GM12878 (cell line): ENCODE data around the gene SLC35G6. TPM values are rescaled to one million over a fixed set of nuclear protein-coding genes. Genes with fewer than 3 reads are reported as not detected.

ENCODE experiments used
- ATAC-seq: fragments of 200-7000 bp; cut with Tn5 transposase; 3 replicates; pipeline ENCODE4 v1.9.1; 2020; ENCODE audit warnings: mild to moderate bottlenecking, moderate library complexity
- BruUV-seq: library from RNA; stranded (reverse); fragments of 400-500 nt; replicated peaks from 2 replicates; lab custom pipeline; 2021; lab: Mats Ljungman, UMichigan
- CTCF ChIA-PET: fragments of 300-600 bp; sonication (Branson Sonifier 250); formaldehyde crosslinking; extraction: SDS; loops from one replicate; lab custom pipeline; 2021; ENCODE audit warnings: inconsistent platforms; lab: Yijun Ruan, JAX
- POLR2A ChIA-PET: fragments of 350-600 bp; formaldehyde crosslinking; extraction: SDS; loops from one replicate; lab custom pipeline; 2021; ENCODE audit warnings: inconsistent platforms; lab: Charles Lee
- RAD21 ChIA-PET: fragments of 300-600 bp; sonication (Branson Sonifier 250); formaldehyde crosslinking; loops from one replicate; lab custom pipeline; 2023; ENCODE audit warnings: antibody characterized with exemption; ENCODE audit not compliant: unreplicated experiment; lab: Charles Lee
- SMC1A ChIA-PET: fragments of 300-600 bp; sonication (Branson Sonifier 250); formaldehyde crosslinking; loops from one replicate; lab custom pipeline; 2023; ENCODE audit not compliant: unreplicated experiment, uncharacterized antibody; lab: Charles Lee
- DNase-seq: peaks from one replicate; pipeline ENCODE4 v3.0.0-alpha.2; 2011; ENCODE audit warnings: low read depth, low spot score
- FAIRE-seq: peaks from 3 replicates; lab custom pipeline; 2011; peaks lifted over from hg19 to GRCh38; lab: Jason Lieb, UNC
- H2AFZ ChIP-seq: 2 replicates; pipeline ENCODE4 v1.6.0; 2011; ENCODE audit warnings: low read depth, low read length, control low read depth; ENCODE audit not compliant: control insufficient read depth
- H3K27ac ChIP-seq: 2 replicates; pipeline ENCODE4 v1.5.1; 2011; ENCODE audit warnings: control low read depth; ENCODE audit not compliant: control insufficient read depth, insufficient read depth
- H3K27me3 ChIP-seq, 2 experiments: replicated peaks in 1 of 2; 2 replicates each; pipeline versions ENCODE4 v1.6.0 to v1.6.1; 2011; ENCODE audit warnings: low read length in 1 of 2; ENCODE audit not compliant: control insufficient read depth in 2 of 2, insufficient read depth in 2 of 2
- H3K36me3 ChIP-seq, 2 experiments: 2 replicates each; pipeline ENCODE4 v1.5.1; 2011; ENCODE audit warnings: low read length in 1 of 2; ENCODE audit not compliant: control insufficient read depth in 2 of 2, insufficient read depth in 2 of 2
- H3K4me1 ChIP-seq: 2 replicates; pipeline ENCODE4 v1.6.1; 2011; ENCODE audit warnings: mild to moderate bottlenecking, low read length, moderate library complexity, mixed read lengths; ENCODE audit not compliant: control insufficient read depth, insufficient read depth
- H3K4me2 ChIP-seq: 2 replicates; pipeline ENCODE4 v1.6.0; 2011; ENCODE audit warnings: control low read depth; ENCODE audit not compliant: control insufficient read depth, insufficient read depth
- H3K4me3 ChIP-seq: fragments of 200-600 bp; sonication (generic); 2 replicates; pipeline ENCODE4 v1.5.1; 2016
- H3K79me2 ChIP-seq: 2 replicates; pipeline ENCODE4 v1.6.0; 2011; ENCODE audit warnings: low read length; ENCODE audit not compliant: control insufficient read depth, insufficient read depth
- H3K9ac ChIP-seq: 2 replicates; pipeline ENCODE4 v1.8.0; 2011; ENCODE audit warnings: low read length, control low read depth, mixed read lengths; ENCODE audit not compliant: control insufficient read depth, insufficient read depth
- H3K9me3 ChIP-seq: replicated peaks from 3 replicates; pipeline ENCODE4 v1.5.1; 2011; ENCODE audit warnings: mild to moderate bottlenecking, low read length; ENCODE audit not compliant: control insufficient read depth, insufficient read depth
- H4K20me1 ChIP-seq: 2 replicates; pipeline ENCODE4 v1.6.0; 2011; ENCODE audit not compliant: control insufficient read depth, insufficient read depth
- BACH1 ChIP-seq: fragments of 450-650 bp; IDR thresholded peaks from 2 replicates; pipeline ENCODE4 v1.6.1; 2017; ENCODE audit warnings: mild to moderate bottlenecking, borderline replicate concordance
- CHD4 ChIP-seq: fragments of 200-600 bp; sonication (generic); IDR thresholded peaks from 2 replicates; pipeline ENCODE4 v1.6.1; 2016; ENCODE audit warnings: mild to moderate bottlenecking
- ESRRA ChIP-seq: IDR thresholded peaks from 2 replicates; pipeline ENCODE4 v1.6.1; 2012; ENCODE audit warnings: mild to moderate bottlenecking, low read length, improper control_type of control experiment
- FOS ChIP-seq: IDR thresholded peaks from 3 replicates; pipeline ENCODE4 v1.6.1; 2011; ENCODE audit warnings: borderline replicate concordance; ENCODE audit not compliant: insufficient read length; ENCODE audit errors: extremely low read depth
- HSF1 ChIP-seq: fragments of 150-350 bp; IDR thresholded peaks from 2 replicates; pipeline ENCODE4 v1.6.1; 2014; ENCODE audit warnings: mild to moderate bottlenecking, low read depth, low read length
- MEF2A ChIP-seq: IDR thresholded peaks from 2 replicates; pipeline ENCODE4 v1.6.1; 2011; ENCODE audit warnings: low read depth, mild to moderate bottlenecking, low read length, moderate library complexity; ENCODE audit not compliant: insufficient read depth
- NR2C1 ChIP-seq: fragments of 450-650 bp; IDR thresholded peaks from 2 replicates; pipeline ENCODE4 v1.6.1; 2017; ENCODE audit warnings: antibody characterized with exemption, mild to moderate bottlenecking, moderate library complexity
- POLR2A ChIP-seq: IDR thresholded peaks from 2 replicates; pipeline ENCODE4 v1.6.1; 2011; ENCODE audit warnings: low read depth, mild to moderate bottlenecking, low read length
- SMARCA5 ChIP-seq: fragments of 450-650 bp; IDR thresholded peaks from 2 replicates; pipeline ENCODE4 v1.6.1; 2017; ENCODE audit warnings: mild to moderate bottlenecking
- STAT3 ChIP-seq: IDR thresholded peaks from 2 replicates; pipeline ENCODE4 v1.6.1; 2011; ENCODE audit warnings: low read depth, low read length, improper control_type of control experiment
- TCF7 ChIP-seq: IDR thresholded peaks from 2 replicates; pipeline ENCODE4 v1.6.1; 2014; ENCODE audit warnings: antibody characterized with exemption, borderline replicate concordance
- WGBS: methylation state at CpG from one replicate; pipeline ENCODE4 v1.1.6; 2016; ENCODE audit warnings: low lambda C conversion rate; ENCODE audit not compliant: insufficient replicate concordance, insufficient coverage; ENCODE audit errors: missing lambda C conversion rate; 5-methylcytosine and 5-hydroxymethylcytosine counted together
- in situ Hi-C: fragments of 300-500 bp; cut with MboI; formaldehyde crosslinking; loops from 9 replicates; pipeline ENCODE4 v1.14.3; 2018; ENCODE audit warnings: mixed read lengths
- intact Hi-C: fragments of 100-400 bp; cut with micrococcal nuclease; formaldehyde crosslinking; loops from one replicate; pipeline ENCODE4 v1.14.2; 2022; ENCODE audit not compliant: unreplicated experiment
- polyA plus RNA-seq, 11 experiments: library from polyadenylated mRNA; depleted of rRNA in 4 of 11; unstranded in 6 of 11; stranded (reverse) in 5 of 11; fragments of >200 nt; fragmentation: Nextera tagmentation in 4 of 11; fragmentation: Illumina TruSeq in 1 of 11; extraction: Ambion mirVana in 4 of 11; extraction: Trizol in 1 of 11; gene quantifications; 1 replicate in 1 of 11; 2 replicates in 10 of 11; pipeline versions ENCODE4 v1.2.1 to v1.2.3, GENCODE V29; 2011 to 2016; ENCODE audit warnings: inconsistent platforms in 2 of 11, missing spikeins in 2 of 11, low read depth in 1 of 11
- total RNA-seq, 4 experiments: library from RNA; depleted of rRNA in 3 of 4; stranded (reverse); fragments of >200 nt in 3 of 4; fragmentation: Illumina TruSeq in 1 of 4; extraction: Trizol in 1 of 4; gene quantifications; 2 replicates each; pipeline versions ENCODE4 v1.2.1 to v1.2.3, GENCODE V29; 2013 to 2021
- TF ChIP-seq, protein P1 (sequence below): fragments of 150-350 bp; IDR thresholded peaks from 2 replicates; pipeline ENCODE4 v1.6.1; 2016; ENCODE audit warnings: low read depth, low read length
- TF ChIP-seq, protein P2 (sequence below): fragments of 450-650 bp; IDR thresholded peaks from 2 replicates; pipeline ENCODE4 v1.6.1; 2017; ENCODE audit warnings: mild to moderate bottlenecking

SLC35G6 gene
- total and polyA plus RNA-seq, 10 of the 15 experiments (the other 5 are each of a cell fraction or from before 2014, with no cell fraction given) = 0.20 TPM; not detected in 9

- no peaks in the 10 kb centered on the region for H4K20me1 ChIP-seq
- BruUV-seq = no TSS peak
- TF ChIP-seq TCF7 = no peak
- TF ChIP-seq CHD4 = no peak
- TF ChIP-seq, protein P1, sequence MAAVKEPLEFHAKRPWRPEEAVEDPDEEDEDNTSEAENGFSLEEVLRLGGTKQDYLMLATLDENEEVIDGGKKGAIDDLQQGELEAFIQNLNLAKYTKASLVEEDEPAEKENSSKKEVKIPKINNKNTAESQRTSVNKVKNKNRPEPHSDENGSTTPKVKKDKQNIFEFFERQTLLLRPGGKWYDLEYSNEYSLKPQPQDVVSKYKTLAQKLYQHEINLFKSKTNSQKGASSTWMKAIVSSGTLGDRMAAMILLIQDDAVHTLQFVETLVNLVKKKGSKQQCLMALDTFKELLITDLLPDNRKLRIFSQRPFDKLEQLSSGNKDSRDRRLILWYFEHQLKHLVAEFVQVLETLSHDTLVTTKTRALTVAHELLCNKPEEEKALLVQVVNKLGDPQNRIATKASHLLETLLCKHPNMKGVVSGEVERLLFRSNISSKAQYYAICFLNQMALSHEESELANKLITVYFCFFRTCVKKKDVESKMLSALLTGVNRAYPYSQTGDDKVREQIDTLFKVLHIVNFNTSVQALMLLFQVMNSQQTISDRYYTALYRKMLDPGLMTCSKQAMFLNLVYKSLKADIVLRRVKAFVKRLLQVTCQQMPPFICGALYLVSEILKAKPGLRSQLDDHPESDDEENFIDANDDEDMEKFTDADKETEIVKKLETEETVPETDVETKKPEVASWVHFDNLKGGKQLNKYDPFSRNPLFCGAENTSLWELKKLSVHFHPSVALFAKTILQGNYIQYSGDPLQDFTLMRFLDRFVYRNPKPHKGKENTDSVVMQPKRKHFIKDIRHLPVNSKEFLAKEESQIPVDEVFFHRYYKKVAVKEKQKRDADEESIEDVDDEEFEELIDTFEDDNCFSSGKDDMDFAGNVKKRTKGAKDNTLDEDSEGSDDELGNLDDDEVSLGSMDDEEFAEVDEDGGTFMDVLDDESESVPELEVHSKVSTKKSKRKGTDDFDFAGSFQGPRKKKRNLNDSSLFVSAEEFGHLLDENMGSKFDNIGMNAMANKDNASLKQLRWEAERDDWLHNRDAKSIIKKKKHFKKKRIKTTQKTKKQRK = no peak
- no peak for TF ChIP-seq FOS
- TF ChIP-seq POLR2A = no peak
- no peak for TF ChIP-seq NR2C1
- no peak for TF ChIP-seq HSF1
- no peak for TF ChIP-seq MEF2A
- TF ChIP-seq BACH1 = no peak
- no peak for TF ChIP-seq ESRRA
- TF ChIP-seq STAT3 = no peak
- TF ChIP-seq SMARCA5 = no peak
- TF ChIP-seq, protein P2, sequence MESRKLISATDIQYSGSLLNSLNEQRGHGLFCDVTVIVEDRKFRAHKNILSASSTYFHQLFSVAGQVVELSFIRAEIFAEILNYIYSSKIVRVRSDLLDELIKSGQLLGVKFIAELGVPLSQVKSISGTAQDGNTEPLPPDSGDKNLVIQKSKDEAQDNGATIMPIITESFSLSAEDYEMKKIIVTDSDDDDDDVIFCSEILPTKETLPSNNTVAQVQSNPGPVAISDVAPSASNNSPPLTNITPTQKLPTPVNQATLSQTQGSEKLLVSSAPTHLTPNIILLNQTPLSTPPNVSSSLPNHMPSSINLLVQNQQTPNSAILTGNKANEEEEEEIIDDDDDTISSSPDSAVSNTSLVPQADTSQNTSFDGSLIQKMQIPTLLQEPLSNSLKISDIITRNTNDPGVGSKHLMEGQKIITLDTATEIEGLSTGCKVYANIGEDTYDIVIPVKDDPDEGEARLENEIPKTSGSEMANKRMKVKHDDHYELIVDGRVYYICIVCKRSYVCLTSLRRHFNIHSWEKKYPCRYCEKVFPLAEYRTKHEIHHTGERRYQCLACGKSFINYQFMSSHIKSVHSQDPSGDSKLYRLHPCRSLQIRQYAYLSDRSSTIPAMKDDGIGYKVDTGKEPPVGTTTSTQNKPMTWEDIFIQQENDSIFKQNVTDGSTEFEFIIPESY = no peak
- H3K9me3 ChIP-seq = no peaks in the 10 kb centered on the region
- no peak overlapping the region for H3K4me3 ChIP-seq
- 82% methylated on average over 9 of the region's 9 CpGs for WGBS
- no peak overlapping the region for H2AFZ ChIP-seq
- in situ Hi-C loops = no loop called here
- no peaks in the 10 kb centered on the region; the same call in 1 of the 2 replicates for H3K4me1 ChIP-seq
- ChIA-PET CTCF (interaction anchor here (1.7 kb wide), 1 partner anchor 10 kb away, joined by 4 read pairs; no protein-coding TSS in a partner anchor), RAD21 (no interaction called here), SMC1A (no interaction called here), POLR2A (interaction anchor here (1.1 to 2.4 kb wide), 2 partner anchors 10 to 26 kb away, joined by 3 to 9 read pairs; no protein-coding TSS in a partner anchor)
- no peak overlapping the region for H3K4me2 ChIP-seq
- H3K9ac ChIP-seq = no peak overlapping the region
- peaks cover 0 to 5% of the 10 kb centered on the region in 2 experiments; a peak in 3 of 4 replicates for H3K36me3 ChIP-seq
- intact Hi-C loops = no loop called here
- ATAC-seq = no peak
- no peak for FAIRE-seq
- no peak for DNase-seq
- no peaks in the 10 kb centered on the region for H3K27me3 ChIP-seq
- H3K79me2 ChIP-seq = no peaks in the 10 kb centered on the region
- no peak overlapping the region for H3K27ac ChIP-seq
These were observed 15.0 kb upstream of the SLC35G6 start for GRCh38 chr17:7466318-7466638.
